ENCODE results near the gene SV2C. TPM values are rescaled to one million over a fixed set of nuclear protein-coding genes. Genes with fewer than 3 reads are reported as not detected.

SV2C gene
- total RNA-seq, 3 donors from 2014 or later = 0.54 to 1.2 (median 0.58) TPM

DNA sequence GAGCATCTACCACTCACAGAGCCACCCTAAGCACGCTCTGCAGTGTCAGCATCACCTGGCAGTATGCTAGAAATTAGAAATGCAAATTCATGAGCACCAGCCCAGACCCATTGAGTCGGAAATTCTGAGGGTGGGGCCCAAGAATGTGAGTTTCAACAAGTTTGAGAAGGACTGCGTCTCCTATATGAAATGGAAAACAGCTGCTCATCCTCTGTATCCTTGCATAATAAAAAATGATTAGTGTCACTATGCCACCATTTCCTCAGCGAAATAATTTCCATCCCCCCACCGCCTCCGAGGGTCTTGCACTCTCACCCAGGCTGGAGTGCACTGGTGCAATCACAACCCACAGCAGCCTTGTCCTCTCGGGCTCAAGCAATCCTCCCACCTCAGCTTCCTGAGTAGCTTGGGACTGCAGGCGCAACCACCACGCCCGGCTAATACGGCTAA is 318.6 kb downstream of the SV2C start:
- Histone ChIP-seq H3K4me1 (ENCODE audit: low read depth) (peaks cover 9% of the 10 kb centered on the region), H3K4me3 (no peak overlapping the region), H3K9me3 (no peaks in the 10 kb centered on the region), H3K36me3 (ENCODE audit: low read depth) (no peaks in the 10 kb centered on the region)
- peak in 1 of 3 donors; percentile 42 for DNase-seq
- intact Hi-C loops (cut with DNase I, micrococcal nuclease) = loop anchor here in 1 of 2 donors (10.0 kb wide), 1 partner anchor 143 kb away; no protein-coding TSS in a partner anchor
- TF ChIP-seq, protein P1, sequence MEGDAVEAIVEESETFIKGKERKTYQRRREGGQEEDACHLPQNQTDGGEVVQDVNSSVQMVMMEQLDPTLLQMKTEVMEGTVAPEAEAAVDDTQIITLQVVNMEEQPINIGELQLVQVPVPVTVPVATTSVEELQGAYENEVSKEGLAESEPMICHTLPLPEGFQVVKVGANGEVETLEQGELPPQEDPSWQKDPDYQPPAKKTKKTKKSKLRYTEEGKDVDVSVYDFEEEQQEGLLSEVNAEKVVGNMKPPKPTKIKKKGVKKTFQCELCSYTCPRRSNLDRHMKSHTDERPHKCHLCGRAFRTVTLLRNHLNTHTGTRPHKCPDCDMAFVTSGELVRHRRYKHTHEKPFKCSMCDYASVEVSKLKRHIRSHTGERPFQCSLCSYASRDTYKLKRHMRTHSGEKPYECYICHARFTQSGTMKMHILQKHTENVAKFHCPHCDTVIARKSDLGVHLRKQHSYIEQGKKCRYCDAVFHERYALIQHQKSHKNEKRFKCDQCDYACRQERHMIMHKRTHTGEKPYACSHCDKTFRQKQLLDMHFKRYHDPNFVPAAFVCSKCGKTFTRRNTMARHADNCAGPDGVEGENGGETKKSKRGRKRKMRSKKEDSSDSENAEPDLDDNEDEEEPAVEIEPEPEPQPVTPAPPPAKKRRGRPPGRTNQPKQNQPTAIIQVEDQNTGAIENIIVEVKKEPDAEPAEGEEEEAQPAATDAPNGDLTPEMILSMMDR (IDR thresholded peaks at IDR 0.05) = no peak
- ATAC-seq = no peak

DNA sequence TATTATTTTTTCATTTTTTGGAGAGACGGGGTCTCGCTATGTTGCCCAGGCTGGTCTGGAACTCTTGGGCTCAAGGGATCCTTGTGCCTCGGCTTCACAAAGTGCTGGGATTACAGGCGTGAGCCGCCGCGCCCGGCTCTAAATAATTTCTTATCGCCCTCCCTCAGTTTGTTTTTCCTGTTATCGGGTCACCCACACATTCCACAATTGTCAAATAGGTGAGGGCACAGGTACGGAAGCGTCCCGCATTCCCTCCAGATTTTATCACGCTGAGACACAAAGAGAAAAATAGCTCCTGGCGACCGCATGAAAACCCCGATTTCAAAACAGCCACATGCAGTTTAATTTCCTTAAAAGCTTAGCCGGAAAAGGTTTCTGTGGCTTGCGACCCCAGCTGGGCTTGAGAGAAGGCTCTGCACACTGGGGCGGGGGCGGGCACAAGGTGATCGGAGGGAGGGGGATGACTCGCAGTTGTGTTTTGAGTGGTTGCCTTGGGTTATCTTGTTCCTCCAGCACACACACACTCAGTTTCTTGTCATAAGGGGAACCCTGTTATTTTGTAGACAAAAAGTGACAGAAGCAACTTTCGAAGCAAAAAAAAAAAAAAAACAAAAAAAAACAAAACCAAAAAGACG is 319.2 kb downstream of the SV2C start:
- intact Hi-C loops (cut with DNase I, micrococcal nuclease) = loop anchor here in 1 of 2 donors (10.0 kb wide), 1 partner anchor 142 kb away; no protein-coding TSS in a partner anchor
- DNase-seq (peak; percentile 63 to 82 (median 64)), ATAC-seq (peak; percentile 38)
- Histone ChIP-seq H3K4me1 (ENCODE audit: low read depth) (peaks cover 10% of the 10 kb centered on the region), H3K36me3 (ENCODE audit: low read depth) (no peaks in the 10 kb centered on the region), H3K4me3 (peak overlapping the region; percentile 76), H3K9me3 (no peaks in the 10 kb centered on the region)
- TF ChIP-seq, protein P1 (IDR thresholded peaks at IDR 0.05) = no peak

DNA sequence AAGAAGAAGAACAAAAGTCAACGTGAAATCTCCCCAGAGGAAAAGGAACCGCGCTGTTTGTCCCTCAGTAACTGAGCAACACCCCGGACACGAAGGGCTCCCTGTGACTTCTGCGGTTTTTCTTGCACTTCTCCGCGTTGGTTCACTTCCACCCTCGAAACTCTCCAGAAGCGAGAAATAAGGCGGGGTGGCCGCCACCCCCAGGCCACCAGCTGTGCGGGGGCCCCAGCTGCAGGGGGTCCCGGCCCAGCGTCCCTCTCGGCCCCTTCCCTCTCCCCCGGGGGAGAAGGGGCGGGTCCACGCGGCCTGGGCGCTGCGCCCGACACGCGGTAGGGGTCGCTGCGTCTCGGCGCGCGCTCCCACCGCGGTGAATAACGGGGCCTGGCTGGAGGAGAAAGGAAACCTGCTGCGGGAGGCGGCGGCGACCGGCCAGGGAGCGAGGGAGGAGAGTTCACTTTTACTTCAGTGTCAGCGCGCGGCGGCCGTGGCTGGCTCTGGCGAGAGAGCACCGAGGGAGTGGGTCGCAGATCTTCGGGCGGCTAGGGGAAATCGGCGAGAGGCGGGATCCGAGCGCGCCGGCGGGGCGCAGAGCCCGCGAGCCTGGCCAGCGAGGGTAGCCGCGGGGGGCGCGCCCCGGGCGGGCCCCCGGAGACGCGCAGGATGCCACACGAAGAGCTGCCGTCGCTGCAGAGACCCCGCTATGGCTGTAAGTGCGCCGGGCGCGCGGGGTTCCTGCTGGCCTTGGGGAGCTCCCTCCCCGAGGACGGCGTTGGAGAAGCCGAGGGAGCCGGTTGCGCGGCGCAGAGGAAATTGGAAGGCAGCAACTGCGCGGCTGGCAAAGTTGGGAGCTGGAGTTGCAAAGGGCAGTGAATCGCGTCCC is 319.9 kb downstream of the SV2C start, which contains the start of gene IQGAP2:
TSS of gene IQGAP2 (plus strand) at position 400 of the 880 bp plus-strand sequence. CDS start at position 661, 261 bp downstream.
- ATAC-seq (peak; percentile 85), DNase-seq (peak; percentile 82 to 91 (median 90))
- peak within 1 kb of the TSS; percentile 76 for H3K4me3 ChIP-seq
- TF ChIP-seq, protein P1 (IDR thresholded peaks at IDR 0.05) = peak; percentile 81
- H3K36me3 ChIP-seq (ENCODE audit: low read depth) = no peaks in the 10 kb centered on the region
- peaks cover 14% of the 10 kb centered on the region for H3K4me1 ChIP-seq (ENCODE audit: low read depth)
- intact Hi-C loops (cut with DNase I, micrococcal nuclease) = loop anchor here in 1 of 2 donors (10.0 kb wide), 1 partner anchor 142 kb away; no protein-coding TSS in a partner anchor
- no peaks in the 10 kb centered on the region for H3K9me3 ChIP-seq

Data from mucosa of descending colon (tissue), 3 donors.